Measurements from ENCODE around the gene STC2.
A peak's percentile ranks its signal among the peaks of the same experiment; 100 is the strongest.

Gene STC2

DNA sequence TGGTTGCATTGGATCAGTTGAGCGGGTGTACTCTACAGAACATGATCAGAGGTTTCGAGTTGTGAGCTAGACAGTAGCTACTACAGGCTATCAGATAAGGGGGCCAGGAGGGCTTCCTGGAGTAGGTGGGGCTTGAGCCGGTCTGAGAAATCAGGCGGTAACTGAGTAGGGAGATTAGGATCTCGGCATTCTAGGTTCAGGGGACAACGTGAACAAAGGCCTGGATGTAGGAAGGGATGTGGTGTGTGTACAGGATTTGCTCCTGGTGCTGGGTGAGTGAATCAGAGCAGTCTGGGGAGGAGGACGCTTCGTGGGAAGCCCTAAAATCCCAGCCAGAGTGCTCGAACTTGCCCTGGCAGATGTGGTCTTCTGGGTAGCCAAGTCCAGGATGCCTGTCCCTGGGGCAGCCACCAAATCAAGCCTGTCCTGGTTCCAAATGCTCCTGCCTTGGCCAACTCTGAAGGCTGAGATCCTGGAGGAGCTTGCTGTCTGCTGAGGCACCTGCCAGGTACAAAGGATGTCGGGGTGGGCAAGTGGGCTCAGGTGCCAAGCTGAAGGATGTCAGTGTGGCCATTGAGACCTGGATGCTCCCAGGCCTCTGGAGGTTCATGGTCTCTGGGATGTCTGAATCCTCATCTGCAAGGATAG is 33.4 kb downstream of the STC2 start:
- H3K4me3 ChIP-seq (ENCODE audit: control insufficient read depth, low read depth, low read length), result no peak overlapping the region
- DNase-seq (ENCODE audit: low read depth), result no peak

DNA sequence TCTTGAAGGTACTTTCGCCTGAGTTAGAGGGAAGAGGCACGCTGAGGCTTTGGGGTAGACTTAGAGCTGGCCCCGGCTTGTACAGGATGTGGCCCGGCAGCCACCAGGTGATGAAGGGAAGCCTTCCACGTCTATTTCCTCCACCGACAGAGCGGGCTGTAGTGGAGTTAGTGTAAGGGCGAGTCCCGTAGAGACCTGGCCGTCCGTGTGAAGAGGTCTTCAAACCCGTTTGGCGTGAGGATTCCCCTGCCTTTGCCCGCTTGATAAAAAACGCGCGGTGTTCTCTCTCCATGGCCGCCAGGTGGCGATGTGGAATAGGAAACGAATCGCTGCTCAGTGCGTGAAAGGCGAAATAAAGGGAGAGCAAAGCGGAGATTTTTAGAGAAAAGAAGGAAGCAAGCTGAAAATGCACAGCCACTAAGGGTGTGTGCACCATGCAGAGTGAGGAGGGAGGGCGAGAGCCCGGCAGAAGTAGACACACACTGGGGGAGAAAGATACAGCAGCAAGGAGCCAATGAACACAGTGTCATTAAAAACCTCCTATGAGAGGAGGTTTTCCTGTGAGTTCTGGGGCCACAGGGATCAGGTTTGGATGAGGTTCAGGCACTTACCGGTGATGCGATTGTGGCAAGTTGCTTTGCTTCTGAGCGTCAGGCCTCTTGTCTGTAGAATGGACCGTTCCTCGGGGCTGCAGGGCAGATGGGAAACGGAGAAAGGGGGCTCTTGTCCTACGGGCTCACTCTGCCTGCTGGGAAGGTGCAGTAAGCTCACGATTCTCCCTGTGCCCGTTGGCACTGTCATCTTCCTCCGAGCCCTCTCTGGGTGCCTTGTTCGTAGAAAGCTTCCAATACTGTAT is 34.2 kb downstream of the STC2 start:
- DNase-seq (ENCODE audit: low read depth), result peak; percentile 69
- TF ChIP-seq, protein P1, sequence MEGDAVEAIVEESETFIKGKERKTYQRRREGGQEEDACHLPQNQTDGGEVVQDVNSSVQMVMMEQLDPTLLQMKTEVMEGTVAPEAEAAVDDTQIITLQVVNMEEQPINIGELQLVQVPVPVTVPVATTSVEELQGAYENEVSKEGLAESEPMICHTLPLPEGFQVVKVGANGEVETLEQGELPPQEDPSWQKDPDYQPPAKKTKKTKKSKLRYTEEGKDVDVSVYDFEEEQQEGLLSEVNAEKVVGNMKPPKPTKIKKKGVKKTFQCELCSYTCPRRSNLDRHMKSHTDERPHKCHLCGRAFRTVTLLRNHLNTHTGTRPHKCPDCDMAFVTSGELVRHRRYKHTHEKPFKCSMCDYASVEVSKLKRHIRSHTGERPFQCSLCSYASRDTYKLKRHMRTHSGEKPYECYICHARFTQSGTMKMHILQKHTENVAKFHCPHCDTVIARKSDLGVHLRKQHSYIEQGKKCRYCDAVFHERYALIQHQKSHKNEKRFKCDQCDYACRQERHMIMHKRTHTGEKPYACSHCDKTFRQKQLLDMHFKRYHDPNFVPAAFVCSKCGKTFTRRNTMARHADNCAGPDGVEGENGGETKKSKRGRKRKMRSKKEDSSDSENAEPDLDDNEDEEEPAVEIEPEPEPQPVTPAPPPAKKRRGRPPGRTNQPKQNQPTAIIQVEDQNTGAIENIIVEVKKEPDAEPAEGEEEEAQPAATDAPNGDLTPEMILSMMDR (conservative IDR thresholded peaks at IDR 0.05; ENCODE audit: control insufficient read depth, insufficient read depth, low read depth, low read length), result peak; percentile 77
- no peak overlapping the region for H3K4me3 ChIP-seq (ENCODE audit: control insufficient read depth, low read depth, low read length)

More for the DNA sequence above, 33.4 kb downstream of the STC2 start:
- TF ChIP-seq, protein P1 (conservative IDR thresholded peaks at IDR 0.05; ENCODE audit: control insufficient read depth, insufficient read depth, low read depth, low read length), result no peak

- TF ChIP-seq, protein P1 (conservative IDR thresholded peaks at IDR 0.05; ENCODE audit: control insufficient read depth, insufficient read depth, low read depth, low read length), result no peak
- DNase-seq (ENCODE audit: low read depth), result peak; percentile 50
- H3K4me3 ChIP-seq (ENCODE audit: control insufficient read depth, low read depth, low read length), result no peak overlapping the region
Measured at GRCh38 chr5:173291722-173292658, 36.2 kb downstream of the STC2 start.

- no peak for DNase-seq (ENCODE audit: low read depth)
- TF ChIP-seq, protein P1 (conservative IDR thresholded peaks at IDR 0.05; ENCODE audit: control insufficient read depth, insufficient read depth, low read depth, low read length), result no peak
Measured at GRCh38 chr5:173290477-173291131, 37.6 kb downstream of the STC2 start.

GRCh38 chr5:173289372-173289771 is 38.8 kb downstream of the STC2 start:
- H3K4me3 ChIP-seq (ENCODE audit: control insufficient read depth, low read depth, low read length), result no peak overlapping the region
- DNase-seq (ENCODE audit: low read depth), result no peak
- TF ChIP-seq, protein P1 (conservative IDR thresholded peaks at IDR 0.05; ENCODE audit: control insufficient read depth, insufficient read depth, low read depth, low read length), result no peak

More at GRCh38 chr5:173290477-173291131, 37.6 kb downstream of the STC2 start:
- no peak overlapping the region for H3K4me3 ChIP-seq (ENCODE audit: control insufficient read depth, low read depth, low read length)

DNA sequence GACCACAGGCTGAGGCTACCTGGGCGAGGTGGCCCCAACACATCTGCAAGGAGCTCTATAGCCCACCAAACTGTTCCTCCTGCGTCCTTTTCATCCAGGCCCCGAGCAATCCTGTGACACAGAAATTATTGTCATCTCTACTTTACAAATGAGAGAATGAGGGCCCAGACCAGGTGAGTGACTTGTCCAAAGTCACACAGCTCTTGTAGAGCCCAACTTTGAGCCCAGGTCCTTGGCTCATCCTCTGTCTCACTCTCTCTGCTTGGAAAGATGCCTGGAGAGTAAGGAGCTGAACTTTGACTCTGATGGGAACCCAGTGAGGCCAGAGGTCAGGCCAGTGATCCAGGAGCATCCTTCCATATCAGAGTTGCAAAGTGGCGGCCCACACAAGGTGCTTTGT is 39.6 kb downstream of the STC2 start:
- H3K4me3 ChIP-seq (ENCODE audit: control insufficient read depth, low read depth, low read length), result no peak overlapping the region
- TF ChIP-seq, protein P1 (conservative IDR thresholded peaks at IDR 0.05; ENCODE audit: control insufficient read depth, insufficient read depth, low read depth, low read length), result no peak
- no peak for DNase-seq (ENCODE audit: low read depth)

Measured in fibroblast of mammary gland (primary cell).